HEK293T (cell line): ENCODE results near the gene SORD.
"Not testable (repeated sequence)": the region's sequence is repeated elsewhere in the genome, so short reads cannot be mapped to it uniquely, and the experiment has no call there.

ENCODE experiments used
- BHLHE40 ChIP-seq: fragments of 450-650 bp; IDR thresholded peaks from 2 replicates; pipeline ENCODE4 v1.6.1; 2016; ENCODE audit warnings: mild to moderate bottlenecking, moderate library complexity, borderline replicate concordance
- ELF4 ChIP-seq: fragments of 450-650 bp; IDR thresholded peaks from 2 replicates; pipeline ENCODE4 v1.6.1; 2017; ENCODE audit warnings: antibody characterized with exemption
- FOXA1 ChIP-seq: fragments of 450-650 bp; IDR thresholded peaks from 2 replicates; pipeline ENCODE4 v1.6.1; 2016; ENCODE audit warnings: mild to moderate bottlenecking
- FOXK2 ChIP-seq: fragments of 450-650 bp; IDR thresholded peaks from 2 replicates; pipeline ENCODE4 v1.6.1; 2016; ENCODE audit warnings: mild to moderate bottlenecking
- HDGF ChIP-seq: fragments of 450-650 bp; IDR thresholded peaks from 2 replicates; pipeline ENCODE4 v1.6.1; 2017; ENCODE audit warnings: antibody characterized with exemption, borderline replicate concordance
- L3MBTL2 ChIP-seq: fragments of 450-650 bp; conservative IDR thresholded peaks from 2 replicates; pipeline ENCODE4 v1.6.1; 2016; ENCODE audit warnings: mild to moderate bottlenecking
- NFRKB ChIP-seq: fragments of 450-650 bp; IDR thresholded peaks from 2 replicates; pipeline ENCODE4 v1.6.1; 2016; ENCODE audit warnings: mild to moderate bottlenecking, moderate library complexity
- SP1 ChIP-seq: fragments of 450-650 bp; IDR thresholded peaks from 2 replicates; pipeline ENCODE4 v1.6.1; 2017

DNA sequence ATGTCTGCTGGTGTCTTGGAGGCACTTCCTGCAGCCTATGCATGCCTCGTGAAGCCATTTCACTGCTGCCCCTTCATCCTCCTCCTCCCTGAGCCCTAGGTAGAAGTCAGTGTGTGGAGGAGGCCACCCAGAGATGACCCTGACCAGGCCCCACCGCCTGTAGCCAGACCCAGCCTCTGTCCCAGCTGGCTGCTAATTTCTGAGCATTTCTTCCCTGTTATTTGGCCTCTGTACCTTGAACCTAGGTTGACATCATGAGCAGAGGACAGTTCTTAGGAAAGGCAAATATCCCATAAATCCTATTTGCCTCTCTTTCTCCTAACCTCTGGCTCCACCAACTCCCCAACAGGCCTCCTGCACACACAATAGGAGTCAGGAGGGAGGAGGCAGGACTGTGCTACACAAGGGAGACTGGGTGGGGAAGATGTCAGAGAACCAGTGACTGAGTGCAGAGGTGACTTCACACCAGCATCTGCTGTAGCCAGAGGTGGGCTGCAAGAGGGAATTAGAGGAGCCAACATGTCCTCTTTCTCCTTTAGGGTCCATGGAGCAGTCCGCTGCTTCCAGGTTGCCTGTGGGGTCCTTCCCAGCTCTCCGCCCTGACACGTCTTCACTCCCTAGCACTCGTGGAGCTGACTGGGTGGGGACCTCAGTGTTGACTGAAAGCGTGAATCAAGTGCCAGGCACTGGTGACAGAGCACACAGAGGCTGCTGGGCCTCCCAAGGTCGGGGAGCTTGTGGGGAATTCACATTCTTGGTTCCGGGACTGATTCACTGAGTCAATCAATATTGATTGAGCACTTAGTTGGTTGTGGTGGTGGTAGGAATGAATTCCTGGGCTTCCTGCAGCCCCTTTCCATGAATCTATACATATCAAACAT is 52.7 kb downstream of the SORD start:
- not testable (repeated sequence) for TF ChIP-seq HDGF, ELF4, BHLHE40, FOXK2, NFRKB, FOXA1, SP1, L3MBTL2
